DLD1 (cell line): ENCODE results near the gene VEGFB.

Experiments used
- in situ Hi-C: cut with HindIII; loops from 2 replicates; pipeline ENCODE4 v1.10.0; 2017; ENCODE audit warnings: low sequenced_read_pairs

Gene VEGFB

GRCh38 chr11:64276653-64277431, 42.5 kb downstream of the VEGFB start:
- in situ Hi-C loops: no loop called here

GRCh38 chr11:64278576-64279190, 44.3 kb downstream of the VEGFB start:
- in situ Hi-C loops: no loop called here

DNA sequence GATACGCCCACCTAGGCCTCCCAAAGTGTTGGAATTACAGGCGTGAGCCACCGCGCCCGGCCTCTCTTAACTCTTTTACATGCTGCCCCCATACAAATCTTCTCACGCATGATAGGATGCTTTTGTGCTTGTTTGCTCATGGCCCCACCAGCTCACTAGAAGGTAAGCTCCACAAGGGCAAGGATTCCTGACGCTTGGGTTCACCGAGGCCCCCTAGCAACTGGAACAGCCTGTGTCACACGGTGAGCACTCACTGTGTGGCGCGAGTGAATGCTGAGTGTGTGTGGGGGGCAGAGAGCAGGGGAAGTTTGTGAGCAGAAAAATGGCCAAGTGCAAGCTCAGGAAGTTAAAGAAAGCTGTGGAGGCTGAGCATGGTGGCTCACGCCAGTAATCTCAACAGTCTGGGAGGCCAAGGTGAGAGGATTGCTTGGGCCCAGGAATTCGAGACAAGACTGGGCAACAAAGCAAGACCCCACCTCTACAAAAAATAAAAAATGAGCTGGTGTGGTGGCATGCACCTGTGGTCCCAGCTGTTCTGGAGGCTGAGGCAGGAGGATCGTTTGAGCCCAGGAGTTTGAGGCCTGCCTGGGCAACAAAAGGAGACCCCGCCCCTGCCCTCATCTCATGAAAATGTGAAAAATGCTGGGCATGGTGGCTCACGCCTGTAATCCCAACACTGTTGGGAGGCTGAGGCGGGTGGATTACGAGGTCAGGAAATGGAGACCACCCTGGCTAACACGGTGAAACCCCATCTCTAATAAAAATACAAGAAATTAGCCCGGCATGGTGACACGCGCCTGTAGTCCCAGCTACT, 47.8 kb downstream of the VEGFB start:
- in situ Hi-C loops: no loop called here

DNA sequence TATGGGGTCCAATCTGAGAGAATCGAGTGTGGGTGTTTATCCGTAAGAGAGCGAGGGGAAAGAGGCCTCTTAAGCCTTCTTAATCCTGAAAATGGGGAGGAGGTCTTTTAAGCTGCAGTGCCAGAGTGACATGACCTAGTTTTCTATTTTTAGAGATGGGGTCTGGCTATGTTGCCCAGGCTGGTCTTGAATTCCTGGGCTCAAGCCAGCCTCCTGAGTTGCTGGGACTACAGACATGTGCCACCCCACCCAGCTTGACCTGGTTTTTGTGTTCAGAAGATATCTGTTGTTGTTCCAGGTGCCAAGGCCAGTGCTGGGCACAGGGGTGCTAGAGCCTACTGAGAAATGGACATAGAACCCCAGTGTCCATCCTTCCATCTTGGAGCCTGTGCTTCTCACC, 48.7 kb downstream of the VEGFB start:
- in situ Hi-C loops: no loop called here

DNA sequence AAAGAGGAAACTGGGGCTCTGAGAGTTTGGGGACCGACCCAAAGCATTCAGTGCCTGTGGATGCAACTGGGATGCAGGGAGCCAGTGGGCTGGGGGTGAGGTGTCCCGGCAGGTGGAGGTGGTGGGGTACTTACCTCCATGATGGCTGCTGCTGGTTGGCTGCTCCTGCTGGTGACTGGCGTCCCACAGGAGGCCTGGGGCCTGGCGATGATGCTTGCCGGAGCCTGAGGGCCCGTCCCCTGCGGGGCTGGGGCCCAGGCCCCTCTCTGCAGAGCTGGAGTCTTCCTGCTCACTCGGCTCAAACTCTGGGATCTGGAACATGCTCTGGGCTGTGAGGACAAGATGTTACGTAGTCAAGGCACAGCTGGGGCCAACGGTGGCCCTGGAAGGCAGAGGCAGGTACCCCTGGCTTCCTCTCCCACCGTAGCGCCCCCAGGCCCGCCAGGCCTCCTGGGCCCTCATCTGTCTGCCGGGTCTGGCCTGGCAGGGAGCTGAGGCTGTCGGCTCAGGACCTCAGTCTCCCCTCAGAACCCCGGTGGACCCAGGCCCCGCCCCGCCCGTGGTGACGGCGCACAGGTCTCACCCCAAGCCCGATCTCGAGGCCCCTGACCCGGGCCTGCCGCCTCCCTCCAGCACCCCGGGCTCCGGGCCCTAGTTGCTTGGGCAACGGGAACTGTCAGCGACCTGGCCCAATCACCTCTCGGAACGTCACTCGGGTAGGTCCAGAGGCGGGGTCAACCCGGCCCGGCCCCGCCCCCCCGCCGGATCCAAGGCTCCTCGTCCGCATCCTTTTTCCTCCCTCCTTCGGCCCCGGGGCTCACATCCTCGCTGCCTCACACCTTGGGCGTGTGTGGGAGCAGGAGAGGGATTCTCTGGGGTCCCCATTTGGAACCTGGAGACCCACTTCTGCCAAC, 49.9 kb downstream of the VEGFB start, which contains the start of gene BAD:
BAD (minus strand) TSS at position 618 of the 914 bp plus-strand sequence; CDS start at position 321, 297 bp downstream.
- in situ Hi-C loops: no loop called here

GRCh38 chr11:64284962-64285884, 50.8 kb downstream of the VEGFB start, which contains the start of gene GPR137:
TSS of gene GPR137 (plus strand) at chr11:64285848. CDS start at chr11:64286525, 677 bp downstream.
- in situ Hi-C loops: no loop called here

DNA sequence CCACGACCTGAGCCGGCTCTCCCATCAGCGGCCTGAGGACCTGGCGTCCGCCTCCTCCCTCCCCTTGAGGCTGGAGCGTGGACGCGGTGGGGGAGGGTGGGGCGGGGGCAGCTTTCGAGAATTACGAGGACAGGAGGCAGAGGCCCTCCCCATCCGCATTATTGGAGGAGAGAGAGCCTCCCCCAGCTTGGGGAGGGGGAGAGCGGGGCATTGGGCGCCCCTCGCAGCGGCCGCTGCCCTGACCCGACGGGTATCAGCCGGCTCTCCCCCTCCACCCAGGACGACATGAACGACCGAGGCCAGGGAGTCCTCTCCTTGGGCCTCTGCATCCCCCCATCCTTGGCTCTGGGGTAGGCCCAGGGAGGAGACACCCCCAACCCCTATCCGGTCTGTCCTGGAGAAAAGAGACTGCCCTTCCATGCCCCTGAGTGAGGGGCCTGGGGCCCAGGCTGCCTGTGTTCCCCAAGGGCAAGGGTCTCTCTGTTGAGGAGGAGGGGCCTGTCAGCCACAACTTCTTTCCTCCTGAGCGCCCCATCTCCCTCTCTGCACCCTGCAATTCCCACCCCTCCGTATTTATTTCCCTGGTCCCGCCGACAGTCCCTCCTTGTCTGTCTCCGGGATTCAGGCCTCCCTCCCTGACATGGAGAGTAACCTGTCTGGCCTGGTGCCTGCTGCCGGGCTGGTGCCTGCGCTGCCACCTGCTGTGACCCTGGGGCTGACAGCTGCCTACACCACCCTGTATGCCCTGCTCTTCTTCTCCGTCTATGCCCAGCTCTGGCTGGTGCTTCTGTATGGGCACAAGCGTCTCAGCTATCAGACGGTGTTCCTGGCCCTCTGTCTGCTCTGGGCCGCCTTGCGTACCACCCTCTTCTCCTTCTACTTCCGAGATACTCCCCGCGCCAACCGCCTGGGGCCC, 51.8 kb downstream of the VEGFB start:
- in situ Hi-C loops: no loop called here

DNA sequence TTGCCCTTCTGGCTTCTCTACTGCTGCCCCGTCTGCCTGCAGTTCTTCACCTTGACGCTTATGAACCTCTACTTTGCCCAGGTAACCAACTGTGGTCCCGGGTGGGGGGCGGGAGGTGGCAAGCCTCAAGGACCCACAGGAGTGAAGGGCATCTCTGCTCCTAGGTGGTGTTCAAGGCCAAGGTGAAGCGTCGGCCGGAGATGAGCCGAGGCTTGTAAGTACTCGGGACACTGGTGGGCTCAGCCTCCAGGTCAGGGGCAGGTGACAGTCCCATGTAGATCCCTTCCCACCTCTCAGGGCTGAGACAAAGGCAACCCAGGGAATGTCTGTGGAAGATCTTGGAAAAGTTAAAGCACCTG, 52.4 kb downstream of the VEGFB start:
- in situ Hi-C loops: no loop called here

GRCh38 chr11:64287676-64288352, 53.4 kb downstream of the VEGFB start:
- in situ Hi-C loops: no loop called here

DNA sequence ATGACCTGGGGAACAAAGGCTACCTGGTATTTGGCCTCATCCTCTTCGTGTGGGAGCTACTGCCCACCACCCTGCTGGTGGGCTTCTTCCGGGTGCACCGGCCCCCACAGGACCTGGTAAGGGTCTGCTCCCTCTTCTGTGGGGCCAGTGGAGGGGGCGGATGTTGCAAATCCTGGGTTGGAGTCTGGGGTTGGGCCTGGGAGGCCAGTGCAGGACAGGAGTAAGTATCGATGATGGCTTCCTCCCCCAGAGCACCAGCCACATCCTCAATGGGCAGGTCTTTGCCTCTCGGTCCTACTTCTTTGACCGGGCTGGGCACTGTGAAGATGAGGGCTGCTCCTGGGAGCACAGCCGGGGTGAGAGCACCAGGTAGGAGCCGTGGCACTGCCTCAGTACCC, 54.0 kb downstream of the VEGFB start:
- in situ Hi-C loops: no loop called here
